Fibroblast of pulmonary artery (primary cell): ENCODE data around the gene MTRF1.
A peak's percentile ranks its signal among the peaks of the same experiment; 100 is the strongest.

Experiments used
- DNase-seq: peaks from one replicate; pipeline ENCODE4 v3.0.0-alpha.2; 2010; ENCODE audit warnings: low read depth
- H3K4me3 ChIP-seq: replicated peaks from 2 replicates; pipeline ENCODE4 v1.5.1; 2011; ENCODE audit warnings: low read depth, mild to moderate bottlenecking, control low read depth, low read length, moderate library complexity
- CTCF ChIP-seq: IDR thresholded peaks from 2 replicates; pipeline ENCODE4 v1.5.1; 2011; ENCODE audit warnings: mild to moderate bottlenecking, control low read depth, low read length, inconsistent platforms; ENCODE audit errors: missing control alignments

Gene MTRF1

DNA sequence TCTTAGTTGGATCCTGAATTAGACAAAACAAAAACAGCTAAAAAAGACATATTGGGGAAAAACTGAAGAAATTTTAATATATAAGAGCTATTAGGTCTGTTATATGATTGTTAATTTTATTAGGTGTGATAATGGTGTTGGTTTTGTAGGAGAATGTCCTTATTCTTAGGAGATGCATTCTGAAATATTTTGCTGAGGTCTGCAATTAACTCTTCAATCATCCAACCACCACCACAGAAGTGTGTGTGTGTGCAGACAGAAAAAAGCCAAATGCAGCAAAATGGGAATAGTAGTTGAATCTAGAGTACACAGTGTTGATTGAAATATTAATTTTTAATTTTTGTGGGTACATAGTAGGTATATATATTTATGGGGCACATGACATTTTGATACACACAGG lies 56.9 kb downstream of the MTRF1 start:
- TF ChIP-seq CTCF: no peak
- H3K4me3 ChIP-seq: no peak overlapping the region
- no peak for DNase-seq

GRCh38 chr13:41203810-41204209 lies 59.6 kb downstream of the MTRF1 start:
- no peak for TF ChIP-seq CTCF
- DNase-seq: no peak
- H3K4me3 ChIP-seq: no peak overlapping the region

GRCh38 chr13:41200126-41200525 lies 63.2 kb downstream of the MTRF1 start:
- no peak for TF ChIP-seq CTCF
- no peak overlapping the region for H3K4me3 ChIP-seq
- no peak for DNase-seq

DNA sequence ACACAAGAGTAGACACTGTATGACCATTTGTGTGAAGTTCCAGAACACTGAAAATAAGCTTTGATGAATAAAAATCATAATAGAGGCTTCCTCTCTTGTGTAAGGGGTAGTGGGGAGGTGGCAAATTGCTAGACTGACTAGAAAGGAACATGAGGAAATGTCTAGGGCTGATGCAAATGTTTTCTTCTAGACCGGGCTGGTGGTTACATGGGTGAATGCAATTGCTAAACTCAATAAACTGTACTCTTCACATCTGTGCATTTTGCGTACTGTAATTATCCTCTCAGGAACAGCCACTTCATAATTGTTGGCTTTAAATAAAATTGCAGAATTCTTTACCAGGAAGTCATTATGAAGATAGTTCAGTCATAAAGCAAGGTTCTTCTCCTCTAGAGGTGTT lies 63.9 kb downstream of the MTRF1 start:
- DNase-seq: no peak
- no peak for TF ChIP-seq CTCF
- no peak overlapping the region for H3K4me3 ChIP-seq

- no peak for DNase-seq
- no peak overlapping the region for H3K4me3 ChIP-seq
- TF ChIP-seq CTCF: no peak
These were observed 64.3 kb downstream of the MTRF1 start for GRCh38 chr13:41199079-41199478.

DNA sequence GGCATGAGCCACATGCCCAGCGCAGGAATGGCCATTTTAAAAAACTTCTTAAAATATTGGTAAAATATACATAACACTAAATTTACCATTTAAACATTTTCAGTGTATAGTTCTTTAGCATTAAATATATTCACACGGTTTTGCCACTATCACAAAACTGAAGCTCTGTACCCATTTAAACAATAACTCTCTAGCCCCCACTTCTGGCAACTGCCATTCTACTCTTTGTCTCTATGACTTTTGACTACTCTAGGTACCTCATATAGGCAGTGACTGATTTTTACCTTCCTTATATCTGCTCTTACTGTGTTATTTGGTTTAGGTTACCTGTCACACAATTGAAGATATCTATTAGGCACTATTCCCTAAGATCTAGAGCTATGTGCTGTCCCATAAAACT lies 66.8 kb downstream of the MTRF1 start:
- peak; percentile 5 for DNase-seq
- TF ChIP-seq CTCF: peak; percentile 32

GRCh38 chr13:41196011-41196410 lies 67.4 kb downstream of the MTRF1 start:
- no peak for TF ChIP-seq CTCF
- H3K4me3 ChIP-seq: no peak overlapping the region
- no peak for DNase-seq

More for the DNA sequence above, 66.8 kb downstream of the MTRF1 start:
- H3K4me3 ChIP-seq: no peak overlapping the region
